HG03571 (cell line): Measurements from ENCODE around the gene NUBP2.

Source experiments
- ATAC-seq: cut with Tn5 transposase; IDR thresholded peaks from one replicate; pipeline ENCODE4 v1.9.1; 2021; ENCODE audit not compliant: unreplicated experiment

Gene NUBP2

DNA sequence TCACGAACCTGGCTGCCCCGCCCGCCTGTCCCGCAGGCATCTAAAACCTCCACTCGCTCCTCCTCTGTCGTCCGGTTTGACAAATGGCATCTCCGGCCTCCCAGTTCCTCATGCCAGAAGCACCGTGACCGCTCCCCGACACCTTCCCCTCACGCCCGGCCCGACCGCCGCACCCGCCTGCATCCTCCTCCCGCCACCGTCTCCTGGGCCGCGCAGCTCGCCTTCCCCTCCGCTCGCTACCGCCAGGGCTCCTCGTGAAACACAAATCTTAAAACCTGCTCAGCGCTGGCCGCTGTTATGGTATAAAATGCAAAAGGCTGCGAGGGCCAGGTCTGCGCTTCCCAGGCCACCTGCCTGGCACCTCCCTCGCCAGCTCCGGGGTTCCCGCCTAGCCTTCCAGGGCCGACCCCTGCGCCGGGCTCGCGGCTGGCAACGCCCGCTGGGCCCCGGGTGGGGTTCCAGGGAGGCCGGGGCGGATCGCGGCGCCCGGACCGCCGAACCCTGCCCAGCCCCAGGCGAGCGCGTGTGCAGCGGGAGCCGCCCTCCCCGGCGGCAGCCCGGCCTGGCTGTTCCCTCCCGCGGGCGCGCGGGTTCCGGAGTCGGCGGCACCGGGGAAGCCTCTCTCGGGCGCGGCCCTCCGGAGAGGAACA, 877 bp upstream of the NUBP2 start:
- peak; percentile 1 for ATAC-seq

DNA sequence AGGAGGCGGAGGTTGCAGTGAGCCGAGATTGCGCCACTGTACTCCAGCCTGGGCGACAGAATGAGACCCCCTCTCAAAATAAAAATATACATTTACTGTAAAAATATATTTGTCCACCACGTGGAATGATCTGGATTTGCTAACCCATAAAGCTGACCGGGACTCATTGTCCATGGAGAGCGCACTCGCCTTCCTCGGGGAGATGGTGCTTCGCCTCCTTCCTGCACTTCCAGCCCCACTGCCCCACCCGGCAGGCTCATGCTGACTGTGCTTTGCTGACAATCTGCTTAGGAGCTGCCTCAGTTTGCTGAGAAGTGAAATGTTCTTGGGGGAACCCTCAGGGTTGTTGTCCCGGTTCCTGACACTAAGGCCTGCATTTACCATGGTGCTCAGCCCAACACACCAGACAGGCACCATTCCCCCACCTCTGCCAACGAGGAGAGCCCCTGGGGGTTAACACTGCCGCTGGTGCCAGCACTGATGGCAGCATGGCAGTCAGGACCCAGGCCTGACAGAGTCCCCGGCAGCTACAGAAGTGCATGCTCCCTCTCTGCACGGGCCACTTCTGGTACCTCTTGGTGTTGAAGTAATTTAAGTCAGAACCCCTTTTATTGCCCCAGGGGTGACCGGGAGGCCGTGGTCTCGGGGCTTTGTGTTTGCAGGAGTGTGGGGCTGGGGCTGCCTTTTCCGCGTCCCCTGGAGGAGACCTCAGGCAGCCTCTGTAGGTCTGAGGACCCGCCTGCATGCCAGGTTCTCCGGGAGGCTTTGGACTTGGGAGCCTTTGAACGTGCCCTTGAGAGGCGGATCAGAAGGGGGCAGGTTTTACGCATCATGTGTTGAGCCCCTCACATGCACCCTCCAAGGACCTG, 2.5 kb downstream of the NUBP2 start:
- no peak for ATAC-seq

DNA sequence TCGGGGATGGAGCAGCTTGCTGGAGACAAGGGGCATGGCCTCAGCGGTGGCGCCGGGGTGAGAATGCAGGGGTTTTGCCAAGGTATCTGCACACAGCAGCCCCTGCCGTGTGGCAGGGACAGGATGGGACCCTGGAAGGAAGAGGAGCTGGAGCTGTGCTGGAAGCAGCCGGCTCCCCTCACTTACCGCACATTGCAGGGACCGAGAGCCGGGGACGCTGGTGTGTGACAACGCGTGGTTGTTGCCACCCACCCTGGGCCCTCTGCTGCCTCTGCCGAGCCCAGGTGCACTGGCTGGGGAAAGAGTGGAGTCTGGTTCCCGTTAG, 3.0 kb downstream of the NUBP2 start:
- ATAC-seq = no peak

DNA sequence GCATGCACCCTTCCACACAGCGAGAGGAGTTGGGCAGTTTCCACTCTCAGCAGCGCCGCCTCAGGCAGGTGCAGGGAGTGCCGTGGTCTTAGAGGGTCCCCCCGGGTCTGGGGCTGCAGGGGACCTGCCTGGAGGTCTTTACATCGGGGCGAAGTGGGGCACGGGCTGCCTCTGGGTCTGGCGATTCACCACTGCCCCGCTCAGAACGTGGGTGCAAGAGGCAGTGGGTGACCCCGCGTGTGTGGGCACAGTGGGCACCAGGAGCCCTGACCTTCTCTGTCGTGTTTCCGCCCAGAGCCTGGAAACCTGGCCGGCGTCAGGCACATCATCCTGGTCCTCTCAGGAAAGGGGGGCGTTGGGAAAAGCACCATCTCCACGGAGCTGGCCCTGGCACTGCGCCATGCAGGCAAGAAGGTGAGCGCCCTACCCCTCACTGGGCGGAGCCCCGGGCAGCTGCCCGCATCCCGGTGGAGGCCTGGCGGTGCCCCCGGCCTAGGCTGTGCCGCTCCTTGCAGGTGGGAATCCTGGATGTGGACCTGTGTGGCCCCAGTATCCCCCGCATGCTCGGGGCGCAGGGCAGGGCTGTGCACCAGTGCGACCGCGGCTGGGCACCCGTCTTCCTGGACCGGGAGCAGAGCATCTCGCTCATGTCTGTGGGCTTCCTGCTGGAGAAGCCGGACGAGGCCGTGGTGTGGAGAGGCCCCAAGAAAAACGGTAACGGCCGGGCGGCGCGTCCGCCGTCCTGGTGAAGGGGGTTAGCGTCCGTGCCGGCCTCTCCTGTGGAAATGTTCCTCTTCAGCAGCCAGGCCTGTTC, 3.7 kb downstream of the NUBP2 start:
- no peak for ATAC-seq

DNA sequence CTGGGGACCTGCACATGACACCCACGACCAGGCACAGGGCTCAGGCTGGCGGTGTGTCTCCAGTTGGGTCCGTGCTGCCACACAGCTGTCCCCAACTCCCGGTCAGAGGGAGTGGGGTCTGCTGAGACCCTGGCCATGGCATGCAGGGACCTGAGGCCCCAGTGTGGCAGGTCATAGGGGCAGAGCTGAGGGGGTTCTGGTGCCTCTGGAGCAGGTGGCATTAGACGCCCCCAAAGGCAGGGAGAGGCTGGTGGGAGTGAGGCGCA, 4.2 kb downstream of the NUBP2 start:
- ATAC-seq = no peak

DNA sequence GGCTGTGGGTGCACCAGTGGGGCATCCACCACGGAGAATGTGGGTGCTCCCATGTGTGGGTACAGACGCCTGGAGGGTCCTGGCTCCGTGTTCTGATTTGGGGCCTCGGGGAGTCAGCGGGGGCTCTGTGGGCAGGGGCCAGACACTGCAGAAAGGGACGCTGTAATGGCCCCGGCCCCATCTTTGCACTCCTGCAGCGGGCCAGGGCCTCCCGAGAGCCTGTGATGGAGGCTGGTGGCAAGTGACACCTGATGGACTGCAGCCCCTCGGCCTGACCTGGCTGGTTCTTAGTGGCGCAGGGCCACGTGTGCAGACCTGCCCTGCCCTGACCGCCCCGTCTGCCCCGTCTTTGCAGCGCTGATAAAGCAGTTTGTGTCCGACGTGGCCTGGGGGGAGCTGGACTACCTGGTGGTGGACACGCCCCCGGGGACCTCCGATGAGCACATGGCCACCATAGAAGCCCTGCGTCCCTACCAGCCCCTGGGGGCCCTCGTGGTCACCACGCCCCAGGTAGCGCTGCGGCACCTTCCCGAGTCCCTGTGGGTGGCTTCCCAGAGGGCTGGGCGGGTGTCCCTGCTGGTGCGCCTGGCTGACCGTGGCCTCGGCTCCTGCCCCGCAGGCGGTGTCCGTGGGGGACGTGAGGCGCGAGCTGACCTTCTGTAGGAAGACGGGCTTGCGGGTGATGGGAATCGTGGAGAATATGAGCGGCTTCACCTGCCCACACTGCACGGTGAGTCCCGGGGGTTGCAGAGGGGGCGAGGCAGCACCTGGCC, 4.7 kb downstream of the NUBP2 start:
- no peak for ATAC-seq

DNA sequence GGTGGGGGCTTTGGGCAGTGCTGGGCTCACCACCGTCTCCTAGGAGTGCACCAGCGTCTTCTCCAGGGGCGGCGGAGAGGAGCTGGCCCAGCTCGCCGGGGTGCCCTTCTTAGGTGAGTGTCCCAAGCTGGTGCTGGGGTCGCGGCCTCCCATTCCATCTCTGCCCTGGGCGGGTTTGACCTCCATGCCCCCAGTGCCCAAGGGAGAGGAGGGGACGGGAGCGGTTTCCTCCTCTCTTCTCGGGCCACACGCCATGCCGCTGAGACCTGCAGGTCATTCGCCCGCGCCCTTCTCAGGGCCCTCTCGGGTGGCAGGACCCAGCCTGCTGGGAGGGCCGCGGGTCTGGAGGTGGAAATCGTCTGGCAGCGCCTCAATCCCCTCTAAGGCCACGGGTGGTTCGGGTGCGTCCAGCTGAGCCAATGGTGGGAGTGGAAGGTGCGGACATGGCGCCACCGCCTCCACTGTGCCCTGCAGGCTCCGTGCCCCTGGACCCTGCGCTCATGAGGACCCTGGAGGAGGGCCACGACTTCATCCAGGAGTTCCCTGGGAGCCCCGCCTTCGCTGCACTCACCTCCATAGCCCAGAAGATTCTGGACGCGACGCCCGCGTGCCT, 5.4 kb downstream of the NUBP2 start:
- no peak for ATAC-seq

DNA sequence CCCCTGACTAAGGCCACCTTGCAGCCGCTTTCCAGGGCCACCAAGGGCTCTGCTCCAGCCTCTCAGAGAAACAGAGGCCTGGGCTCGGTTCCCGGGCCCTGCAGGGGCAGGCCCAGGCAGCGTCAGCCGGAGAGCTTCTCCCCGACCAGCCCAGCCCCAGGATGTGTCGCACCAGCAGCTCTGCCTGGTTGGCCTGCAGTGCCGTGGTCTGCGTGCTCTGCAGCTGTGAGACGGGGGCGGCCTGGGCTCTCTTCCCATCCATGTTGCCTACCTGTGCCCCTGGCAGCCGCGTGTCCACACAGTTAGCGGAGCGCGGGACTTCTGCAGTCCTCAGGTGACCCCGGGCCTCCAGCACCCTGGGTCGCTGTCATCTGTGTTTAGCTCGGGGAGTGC, 5.9 kb downstream of the NUBP2 start:
- no peak for ATAC-seq

DNA sequence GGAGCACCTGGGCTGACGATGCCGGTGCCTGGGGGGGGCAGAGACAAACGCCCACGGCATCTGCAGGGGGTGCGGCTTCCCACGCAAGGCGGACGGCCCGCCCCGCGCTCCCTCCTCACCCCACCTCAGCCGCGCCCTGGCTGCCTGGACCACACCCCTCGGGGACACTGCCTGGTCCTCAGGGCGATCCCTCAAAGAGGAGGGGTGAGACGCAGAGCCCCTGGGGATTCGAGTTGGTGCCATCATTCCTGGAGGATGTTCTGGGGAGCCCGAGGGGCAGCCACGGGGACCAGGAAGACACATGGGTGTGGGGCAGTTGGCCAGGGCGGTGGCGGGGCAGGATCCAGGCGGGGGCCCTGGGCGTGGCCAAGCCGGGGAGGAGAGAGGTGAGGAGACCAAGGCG, 6.9 kb downstream of the NUBP2 start:
- no peak for ATAC-seq

DNA sequence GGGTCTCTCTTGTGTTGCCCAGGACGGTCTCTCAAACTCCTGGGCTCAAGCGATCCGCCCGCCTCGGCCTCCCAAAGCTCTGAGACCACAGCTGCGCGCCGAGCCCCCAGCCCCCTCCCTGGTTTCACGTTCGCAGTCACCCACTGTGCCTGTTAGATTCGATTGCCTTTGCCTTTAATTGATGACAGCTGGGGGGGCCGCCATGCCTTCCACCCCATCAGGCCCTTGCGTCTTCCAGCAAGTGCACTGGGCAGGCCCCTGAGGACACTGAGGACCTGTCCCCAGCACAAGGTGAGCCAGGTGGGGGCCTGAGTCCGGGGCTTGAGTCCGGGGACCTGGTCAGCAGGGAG, 7.5 kb downstream of the NUBP2 start:
- ATAC-seq = no peak

DNA sequence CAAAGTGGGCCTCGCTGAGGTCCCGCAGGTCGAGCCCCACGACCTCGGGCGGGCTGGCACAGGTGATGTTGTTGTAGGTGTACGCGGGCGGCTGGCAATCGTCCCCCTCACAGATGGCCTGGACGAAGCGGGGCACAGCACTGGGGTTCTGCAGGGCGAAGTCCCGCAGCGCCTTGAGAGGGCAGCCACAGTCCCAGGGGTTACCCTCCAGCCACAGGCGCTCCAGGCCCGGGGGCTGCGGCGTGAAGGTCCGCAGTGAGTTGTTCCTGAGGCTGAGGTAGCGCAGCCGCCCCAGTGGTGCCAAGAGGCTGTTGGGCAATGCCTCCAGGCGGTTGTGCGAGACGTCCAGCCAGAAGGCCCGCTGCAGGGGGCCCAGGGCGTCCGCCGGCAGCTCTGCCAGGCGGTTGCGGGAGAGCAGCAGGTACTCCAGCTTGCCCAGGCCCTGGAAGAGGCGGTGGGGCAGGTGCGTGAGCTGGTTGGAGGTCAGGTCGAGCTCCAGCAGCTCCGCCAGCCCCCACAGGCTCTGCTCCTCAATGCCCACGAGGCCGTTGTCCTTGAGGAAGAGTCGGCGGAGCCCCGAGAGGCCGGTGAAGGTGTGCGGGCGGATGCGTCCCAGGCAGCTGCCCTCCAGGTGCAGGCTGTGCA, 8.0 kb downstream of the NUBP2 start:
- no peak for ATAC-seq

DNA sequence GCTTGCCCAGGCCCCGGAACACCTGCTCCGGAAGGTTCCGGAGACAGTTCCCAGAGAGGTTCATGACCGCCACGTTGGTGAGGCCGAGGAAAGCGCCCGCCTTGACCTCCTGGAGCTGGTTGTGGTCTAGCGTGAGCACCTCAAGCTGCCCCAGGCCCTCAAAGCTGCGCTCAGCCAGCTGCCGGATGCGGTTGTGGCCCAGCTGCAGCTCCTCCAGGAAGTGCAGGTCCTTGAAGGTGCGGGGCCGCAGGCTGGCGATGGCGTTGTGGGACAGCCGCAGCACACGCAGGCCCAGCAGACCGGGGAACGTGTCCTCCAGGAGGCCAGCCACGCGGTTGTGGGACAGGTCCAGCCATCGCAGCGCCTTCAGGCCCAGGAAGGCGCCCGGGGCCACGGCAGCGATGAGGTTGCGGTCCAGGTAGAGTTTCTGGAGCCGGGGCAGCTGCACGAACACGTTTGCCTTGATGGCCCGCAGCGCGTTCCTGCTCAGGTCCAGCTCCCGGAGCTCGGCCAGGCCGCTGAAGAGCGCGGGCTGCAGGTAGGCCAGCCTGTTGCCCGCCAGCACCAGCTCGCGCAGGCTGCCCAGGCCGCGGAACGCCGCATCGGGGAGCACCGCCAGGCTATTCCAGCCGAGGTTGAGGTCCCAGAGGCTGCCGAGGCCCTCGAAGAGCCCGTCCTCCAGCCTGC, 8.6 kb downstream of the NUBP2 start:
- ATAC-seq = no peak

DNA sequence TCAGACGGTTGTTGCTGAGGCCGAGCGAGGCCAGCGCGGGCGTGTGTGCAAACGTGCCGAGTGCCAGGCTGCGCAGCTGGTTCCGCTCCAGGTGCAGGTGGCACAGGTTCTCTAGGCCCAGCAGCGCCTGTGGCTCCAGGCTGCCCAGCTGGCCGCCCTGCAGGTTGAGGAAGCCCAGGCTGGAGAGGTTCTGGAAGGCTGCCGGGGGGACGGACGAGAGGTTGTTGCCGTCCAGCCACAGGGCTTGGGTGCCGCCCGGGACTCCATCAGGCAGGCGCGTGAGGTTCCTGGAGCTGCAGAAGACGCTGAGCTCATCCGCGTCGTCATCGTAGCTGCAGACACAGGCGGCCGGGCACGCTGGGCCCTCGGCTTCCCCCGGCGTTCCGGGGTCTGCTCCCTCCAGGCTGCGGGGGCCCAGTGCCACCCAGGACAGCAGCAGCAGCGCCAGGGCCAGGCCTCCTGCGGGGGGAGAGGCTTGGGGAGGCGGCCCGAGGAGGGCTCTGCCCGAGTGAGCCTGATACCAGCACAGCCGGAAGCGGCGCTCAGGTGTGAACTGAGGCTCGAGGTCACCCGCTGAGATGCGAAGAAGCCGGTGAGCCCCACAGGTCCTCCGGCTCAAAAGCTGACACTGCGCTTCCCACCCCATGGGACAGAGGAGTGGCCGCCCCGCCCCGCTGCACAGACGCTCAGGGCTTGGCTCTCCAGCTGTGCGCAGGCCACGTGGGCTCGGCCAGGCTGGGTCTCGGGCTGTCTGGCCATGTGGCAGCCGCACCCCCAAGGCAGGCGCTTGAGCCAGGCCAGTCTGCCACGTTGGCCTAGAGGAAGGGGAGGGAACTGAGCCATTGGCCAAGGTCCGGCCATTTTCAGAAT, 9.4 kb downstream of the NUBP2 start:
- ATAC-seq = no peak

DNA sequence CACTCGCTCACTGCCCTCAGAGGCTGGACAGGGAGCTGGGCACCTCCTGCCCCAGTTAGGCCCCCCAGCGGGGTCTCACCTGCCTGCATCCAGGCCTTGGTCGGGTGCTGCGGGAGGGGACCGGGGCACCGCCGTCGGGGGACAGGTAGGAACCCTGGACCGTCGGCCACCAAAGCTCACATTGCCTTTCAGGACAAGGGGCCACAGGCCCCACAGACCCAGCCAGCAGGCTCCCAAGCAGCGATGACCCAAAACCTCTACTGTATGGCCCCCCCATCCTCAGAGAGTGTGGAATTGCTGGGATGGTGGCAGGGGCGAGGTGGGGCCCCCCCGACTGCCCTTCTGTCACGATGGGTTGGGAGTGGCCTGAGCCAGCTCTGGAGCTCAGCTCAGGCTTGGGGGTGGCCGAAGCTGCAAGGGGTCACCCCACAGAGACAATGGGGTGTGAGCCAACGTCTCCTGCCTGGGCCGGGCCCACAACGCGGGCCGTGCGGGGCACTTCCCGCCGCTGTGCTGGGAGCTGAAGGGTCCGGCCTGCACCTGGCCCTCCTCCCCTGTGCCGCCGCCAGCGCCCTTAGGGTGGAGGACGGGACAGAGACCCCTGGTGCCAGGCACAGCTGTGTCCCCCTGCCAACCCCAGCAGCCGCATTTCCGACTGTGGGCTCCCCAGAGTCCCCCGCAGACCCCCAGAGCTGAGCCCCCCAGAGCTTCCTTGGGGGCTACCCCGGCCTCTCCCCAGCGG, 10.2 kb downstream of the NUBP2 start:
- no peak for ATAC-seq

DNA sequence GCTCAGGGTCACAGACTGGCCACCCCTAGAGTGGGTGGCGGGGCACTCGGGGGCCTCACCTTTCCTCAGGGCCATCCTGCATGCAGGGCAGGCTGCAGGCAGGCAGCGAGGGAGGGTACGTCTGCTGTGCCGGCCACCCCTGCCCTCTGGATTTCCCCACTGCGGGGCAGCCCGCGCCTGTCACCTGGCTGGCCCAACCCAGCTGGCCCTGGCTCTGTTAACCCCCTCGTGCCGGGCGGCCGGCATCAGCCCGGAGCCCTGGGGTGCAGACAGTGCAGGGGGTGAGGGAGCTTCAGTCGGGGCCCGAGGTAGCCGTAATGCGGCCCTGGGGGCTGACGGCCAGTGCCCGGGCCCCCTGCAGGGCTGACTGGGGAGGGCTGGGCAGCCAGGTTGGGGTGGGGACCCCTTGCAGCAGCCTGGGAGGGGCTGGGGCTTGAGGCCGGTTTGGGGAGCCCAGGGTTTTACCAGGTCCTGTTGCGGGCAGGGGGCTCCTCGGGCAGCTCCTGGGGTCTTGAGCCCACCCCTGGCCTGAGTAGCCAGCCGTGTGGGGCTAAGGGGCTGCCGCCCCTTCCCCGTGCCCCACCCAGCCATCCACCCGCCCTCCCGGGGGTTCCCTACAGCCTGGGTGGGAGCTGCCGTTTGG, 10.9 kb downstream of the NUBP2 start, which contains the start of gene IGFALS:
Gene IGFALS (minus strand): TSS at position 128 of the 643 bp plus-strand sequence. CDS start 53 bp downstream, at position 75.
- ATAC-seq = no peak

DNA sequence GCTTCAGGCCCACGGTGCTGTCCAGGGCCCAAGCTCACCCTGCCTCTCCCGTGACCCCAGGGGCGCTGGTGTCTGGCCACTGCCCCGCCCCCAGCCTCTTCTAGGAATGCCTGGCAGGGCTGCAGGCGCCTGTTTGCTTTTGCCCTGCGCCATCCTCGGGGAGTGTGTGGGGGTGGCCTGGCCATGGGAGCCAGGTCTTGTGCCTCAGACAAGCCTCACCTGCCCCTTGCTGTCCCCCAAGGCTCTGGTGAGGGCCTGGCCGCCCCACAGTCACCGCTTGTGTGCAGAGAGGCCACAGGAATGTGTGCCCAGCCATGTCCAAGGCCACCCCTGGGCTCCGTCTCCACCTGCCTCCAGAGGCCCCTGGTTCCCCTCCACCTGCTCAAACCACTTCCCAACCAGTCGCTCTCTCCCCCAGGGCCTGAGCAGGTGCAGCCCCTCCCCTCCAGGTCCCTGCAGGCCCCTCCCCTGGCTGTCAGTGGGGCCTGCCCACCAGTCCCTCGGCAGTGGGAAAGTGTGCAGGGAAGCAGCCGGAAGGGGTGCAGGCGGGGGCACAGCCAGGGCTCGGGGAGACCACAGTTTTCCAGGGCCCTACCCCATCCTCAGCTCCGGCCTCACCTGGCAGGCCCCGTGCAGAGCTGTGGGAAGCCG, 11.6 kb downstream of the NUBP2 start:
- no peak for ATAC-seq
